ENCODE measurements around the gene PCDH12.

Gene PCDH12

GRCh38 chr5:141966275-141966962 is 8.4 kb upstream of the PCDH12 start:
- no peak for DNase-seq

DNA sequence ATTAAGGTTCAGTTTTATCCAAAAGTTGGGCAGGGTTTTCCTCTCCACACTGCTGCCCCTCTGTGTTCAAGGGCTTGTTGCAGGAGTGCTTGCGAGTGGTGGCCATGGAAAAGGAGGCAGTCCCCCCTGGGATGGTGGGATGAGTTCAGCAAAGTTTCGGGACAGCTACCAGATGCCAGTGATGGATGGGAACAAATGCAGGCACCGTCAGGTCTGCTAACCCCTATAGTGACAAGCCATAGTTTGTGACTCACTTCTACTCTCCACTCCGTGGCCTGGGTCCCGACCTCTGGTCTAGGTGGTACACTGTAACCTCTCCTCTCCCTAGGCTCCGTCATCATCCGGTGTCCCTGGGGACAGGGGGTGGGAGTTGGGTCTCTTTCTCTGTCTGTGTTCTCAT is 7.1 kb upstream of the PCDH12 start:
- no peak for DNase-seq

DNA sequence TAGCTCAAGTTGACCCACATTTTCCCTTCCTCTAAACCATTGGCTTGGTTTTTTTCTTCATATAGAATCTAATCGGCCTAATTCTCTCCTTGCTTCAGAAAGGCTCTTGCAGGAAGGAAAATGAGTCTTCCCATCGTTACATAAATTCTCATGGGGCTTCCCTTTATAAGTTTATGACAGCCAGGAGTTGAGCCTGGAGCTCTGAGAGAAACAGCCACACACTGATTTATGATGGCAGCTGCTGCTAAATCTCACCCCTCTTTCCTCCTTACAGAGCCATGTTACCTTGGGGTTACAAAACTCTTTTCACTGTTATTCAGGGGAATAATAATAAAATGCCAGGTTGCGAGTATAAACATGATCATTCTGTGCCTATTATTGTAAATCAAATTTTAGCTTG is 5.7 kb upstream of the PCDH12 start:
- no peak for DNase-seq

DNA sequence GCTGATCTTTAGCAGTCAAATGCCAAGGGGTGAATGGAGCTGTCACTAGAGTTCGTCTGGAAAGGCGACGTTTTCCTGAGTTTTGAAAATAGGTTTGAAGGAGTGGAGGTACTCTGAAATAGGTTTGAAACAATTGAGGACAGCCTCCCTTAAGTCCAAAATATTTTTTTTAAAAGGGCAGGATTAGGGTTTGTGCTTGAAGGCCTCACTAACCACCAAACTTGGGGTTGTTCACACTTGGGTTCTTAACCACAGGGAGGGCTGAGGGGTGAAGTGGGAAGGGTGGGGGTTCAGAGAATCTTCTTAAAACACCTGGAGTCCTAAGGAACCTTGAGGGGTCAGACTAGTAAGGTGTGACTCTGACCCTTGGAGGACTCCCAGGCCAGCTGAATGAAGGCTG is 3.5 kb upstream of the PCDH12 start:
- no peak for DNase-seq

DNA sequence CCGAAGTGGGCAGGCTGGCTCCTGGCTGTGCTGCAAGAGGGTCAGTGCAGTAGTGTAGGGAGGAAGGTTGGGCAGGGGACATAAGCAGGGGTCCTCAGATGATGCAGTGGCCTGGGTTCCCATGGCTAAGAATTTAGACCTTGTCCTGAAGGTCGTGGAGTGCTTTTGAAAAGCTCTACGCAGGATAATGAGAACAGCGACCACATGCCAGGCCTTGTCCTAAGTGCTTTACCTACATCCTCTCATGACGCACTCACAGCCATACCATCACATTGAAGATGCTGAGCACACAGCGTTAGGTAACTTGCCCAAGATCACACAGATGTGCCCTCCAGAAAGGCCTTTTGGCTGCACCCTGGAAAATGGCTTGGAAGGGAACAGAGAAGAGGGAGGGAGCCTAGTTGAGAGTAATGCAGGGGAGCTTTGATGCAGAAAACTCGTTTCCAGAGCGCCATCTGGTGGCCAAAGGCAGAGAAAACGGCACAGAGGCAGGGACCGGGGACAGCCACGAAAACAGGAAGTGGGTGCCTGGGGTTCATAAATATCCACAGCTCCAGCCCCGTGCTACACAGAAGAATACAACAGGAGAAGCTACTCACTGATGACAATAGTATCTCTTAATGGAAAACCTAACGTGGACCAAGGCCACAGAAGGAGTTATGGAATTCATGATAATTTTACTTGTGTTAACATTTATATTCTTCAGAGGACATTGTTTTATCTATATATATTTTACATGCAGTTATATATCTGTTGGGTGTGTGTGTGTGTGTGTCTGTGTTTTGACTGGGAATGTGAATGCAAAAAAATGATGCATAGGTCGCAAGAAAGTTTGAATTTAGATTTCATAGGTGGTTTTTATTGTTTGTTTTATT is 2.7 kb upstream of the PCDH12 start:
- DNase-seq: peak; percentile 85

GRCh38 chr5:141960018-141960417 is 2.0 kb upstream of the PCDH12 start:
- DNase-seq: peak; percentile 7

GRCh38 chr5:141958546-141959172 is 657 bp upstream of the PCDH12 start:
- no peak for DNase-seq

DNA sequence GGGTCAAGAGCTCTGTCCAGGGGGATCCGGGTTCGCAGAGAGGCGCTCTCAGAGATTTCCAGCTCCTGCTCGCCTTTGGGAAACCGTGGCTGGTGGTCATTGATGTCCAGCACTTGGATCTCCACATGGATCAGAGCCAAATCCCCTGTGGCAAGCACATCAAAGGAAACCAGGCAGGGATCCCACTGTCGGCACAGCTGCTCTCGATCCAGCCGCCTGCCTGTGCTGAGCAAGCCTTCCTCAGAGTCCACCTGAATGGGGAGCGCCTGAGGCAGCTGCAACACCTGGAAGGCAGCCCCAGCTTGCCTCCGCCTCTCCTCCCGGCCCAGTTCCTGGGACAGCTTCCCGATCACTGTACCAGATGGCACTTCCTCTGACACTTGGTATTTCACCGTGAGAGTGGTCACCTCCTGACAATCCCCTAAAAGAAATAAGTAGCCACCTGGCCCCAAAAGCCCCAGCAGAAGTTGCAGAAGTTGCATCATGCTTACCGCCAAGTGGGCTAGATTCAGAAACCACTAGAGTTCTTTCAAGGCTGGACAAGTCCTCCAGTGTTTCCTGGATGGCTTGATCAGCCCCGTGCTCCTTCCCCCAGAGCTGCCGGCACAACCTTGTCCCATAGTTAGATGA is 520 bp downstream of the PCDH12 start:
- DNase-seq: no peak

DNA sequence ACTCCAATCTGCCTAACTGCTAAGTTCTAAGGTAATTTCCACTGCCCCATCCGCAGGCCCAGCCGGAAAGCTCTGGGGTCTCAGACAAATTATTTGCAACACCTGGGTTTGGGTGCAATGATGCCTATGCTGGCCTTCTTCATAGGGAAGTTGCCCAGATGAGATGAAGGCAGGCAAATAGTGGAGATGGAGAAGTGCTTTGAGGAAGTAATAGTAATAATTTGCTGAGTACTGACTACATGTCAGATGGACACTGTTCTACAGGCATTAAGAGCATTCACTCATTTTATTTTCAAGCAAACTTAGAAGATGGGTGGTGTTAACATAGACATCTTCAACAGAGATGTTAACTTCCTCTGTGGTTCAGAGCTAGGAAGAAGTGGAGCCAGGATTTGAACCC is 3.8 kb downstream of the PCDH12 start:
- no peak for DNase-seq

DNA sequence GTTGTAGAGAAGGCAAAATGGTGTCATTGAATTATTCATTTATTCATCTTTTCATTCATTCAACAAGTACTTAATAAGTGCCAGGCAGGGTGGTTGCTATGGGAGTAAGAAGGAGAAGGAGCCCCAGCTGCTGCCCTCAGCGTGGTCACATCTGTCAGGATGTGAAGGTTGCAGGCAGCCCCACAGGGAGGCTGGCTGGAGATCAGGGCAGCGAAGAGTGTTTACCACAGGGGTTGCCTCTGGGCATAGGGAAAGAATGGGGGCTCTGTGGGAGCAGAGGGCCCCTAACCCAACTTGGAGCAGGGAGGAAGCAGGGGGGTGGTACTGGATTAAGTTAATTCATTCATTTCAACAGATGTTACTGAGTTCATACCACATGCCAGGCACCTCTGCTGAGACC is 6.0 kb downstream of the PCDH12 start:
- no peak for DNase-seq

GRCh38 chr5:141951332-141951781 is 6.6 kb downstream of the PCDH12 start:
- DNase-seq: peak; percentile 5

DNA sequence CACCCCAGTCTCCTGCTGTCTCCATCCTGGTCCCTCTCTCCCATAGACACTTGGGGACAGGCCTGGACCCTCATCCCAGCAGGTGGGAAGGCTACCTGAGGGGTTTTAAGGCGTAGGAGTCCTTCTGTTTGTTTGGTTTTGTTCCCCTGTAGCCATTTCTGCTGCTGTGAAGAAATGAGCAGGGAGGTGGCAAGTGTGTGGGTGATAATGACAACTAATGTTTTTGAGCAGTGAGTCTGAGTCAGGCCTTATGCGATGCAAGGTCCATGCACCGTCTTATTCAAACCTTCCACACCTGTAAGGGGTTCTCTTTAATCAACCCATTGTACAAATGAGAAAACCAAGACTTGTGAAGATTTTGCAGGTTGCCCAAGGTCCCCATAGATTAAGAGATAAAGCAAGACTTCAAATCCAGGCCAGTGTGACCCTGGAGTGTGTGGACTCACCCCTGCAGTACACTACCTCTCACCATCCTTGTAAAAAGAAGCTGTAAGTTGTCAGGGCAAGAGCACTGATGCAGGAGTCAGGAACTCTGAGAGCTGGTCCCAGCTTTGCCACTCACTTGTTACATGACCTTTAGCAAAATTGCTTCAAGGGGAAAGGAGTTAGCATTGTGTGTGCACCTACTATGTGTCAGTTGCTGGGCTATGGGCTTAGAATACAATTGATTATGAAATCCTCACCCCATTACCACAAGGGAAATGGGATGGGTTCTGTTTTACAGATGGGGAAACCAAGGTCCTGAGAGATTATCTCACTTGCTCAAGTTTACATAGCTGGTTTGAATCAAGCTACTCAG is 7.6 kb downstream of the PCDH12 start:
- DNase-seq: no peak

- DNase-seq: no peak
Measured at GRCh38 chr5:141949511-141949910, 8.5 kb downstream of the PCDH12 start.

DNA sequence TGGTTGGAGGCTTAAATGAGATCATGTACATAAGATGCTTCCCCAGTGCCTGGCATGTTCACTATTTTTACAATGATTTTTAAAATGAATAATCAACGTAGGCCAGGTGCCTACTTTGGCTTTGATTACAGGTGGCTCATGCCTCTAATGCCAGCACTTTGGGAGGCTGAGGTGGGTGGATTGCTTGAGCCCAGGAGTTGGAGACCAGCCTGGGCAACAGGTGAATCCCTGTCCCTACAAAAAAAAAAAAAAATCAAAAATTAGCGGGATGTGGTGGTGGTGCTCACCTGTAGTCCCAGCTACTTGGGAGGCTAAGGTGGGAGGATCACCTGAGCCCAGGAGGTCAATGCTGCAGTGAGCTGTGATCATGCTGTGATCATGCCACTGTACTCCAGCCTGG is 9.2 kb downstream of the PCDH12 start:
- DNase-seq: no peak

DNA sequence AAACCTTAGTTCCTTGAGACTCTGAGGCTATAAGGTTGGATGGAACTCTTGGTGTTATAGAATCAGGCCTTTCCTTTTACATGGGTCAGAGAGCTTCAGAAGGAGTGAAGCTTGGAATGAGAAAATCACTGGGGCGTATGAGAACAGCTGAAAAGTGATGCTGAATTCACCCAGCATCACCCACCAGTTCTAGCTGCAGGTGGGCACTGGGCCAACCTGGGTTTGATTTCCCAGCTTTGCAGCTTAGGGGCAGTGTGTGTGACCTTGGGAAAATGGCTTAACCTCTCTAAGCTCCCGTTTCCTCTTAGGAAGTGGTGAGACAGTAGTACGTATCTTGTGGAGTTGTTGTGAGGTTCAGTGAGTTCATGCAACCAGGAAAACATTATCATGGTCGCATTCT is 10.7 kb downstream of the PCDH12 start:
- DNase-seq: no peak

GRCh38 chr5:141945511-141946051 is 12.4 kb downstream of the PCDH12 start:
- no peak for DNase-seq

DNA sequence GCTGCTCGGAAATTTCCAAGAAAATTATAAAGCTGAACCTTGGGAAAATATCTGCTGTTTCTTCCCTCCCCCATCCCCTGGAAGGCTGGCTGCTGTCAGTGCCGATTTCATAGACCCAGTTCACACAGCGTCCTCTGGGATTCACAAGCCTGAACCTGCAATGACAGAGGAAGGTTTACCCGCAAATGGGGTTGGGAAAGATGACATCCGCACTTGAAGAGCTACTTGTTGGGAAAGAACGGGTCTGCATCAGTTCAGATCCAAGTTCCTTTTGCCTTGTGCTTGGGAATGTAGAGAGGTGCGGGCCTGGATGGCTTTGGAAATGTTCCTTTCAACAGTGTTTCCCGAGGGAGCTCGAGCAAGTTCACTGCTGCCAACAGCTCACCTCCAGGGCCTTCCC is 13.9 kb downstream of the PCDH12 start:
- DNase-seq: no peak

DNA sequence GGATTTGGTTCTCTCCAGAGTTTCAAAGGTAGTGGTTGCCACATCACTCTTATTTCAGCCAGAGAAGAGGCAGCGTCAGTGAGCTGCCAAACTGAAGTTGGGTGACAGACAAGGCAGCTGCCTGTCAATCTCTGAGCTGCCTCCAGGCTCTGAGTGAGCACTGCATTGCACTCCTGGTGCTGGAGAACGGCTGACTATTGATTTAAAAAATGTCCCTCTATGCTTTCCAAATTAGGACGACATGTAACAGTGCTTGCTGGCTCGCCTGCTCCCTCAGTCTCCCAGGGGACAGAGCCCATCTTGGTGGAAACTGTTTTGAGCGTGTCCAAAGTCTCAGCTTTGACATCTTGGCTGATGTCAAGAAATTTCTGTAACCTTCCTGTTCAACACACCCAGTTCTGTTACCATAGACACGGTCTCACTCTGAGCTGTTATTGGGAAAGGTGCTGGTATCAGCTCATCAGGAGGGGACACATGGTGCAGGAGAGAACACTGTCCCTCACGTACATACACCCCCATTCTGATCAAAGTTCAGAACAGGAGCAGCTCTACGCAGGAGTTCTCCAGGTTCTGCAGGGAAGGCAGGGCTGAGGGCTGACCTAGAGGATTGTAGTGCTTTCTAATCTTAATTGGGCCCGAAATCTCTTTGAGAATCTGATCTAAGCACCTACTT is 15.7 kb downstream of the PCDH12 start:
- DNase-seq: no peak

DNA sequence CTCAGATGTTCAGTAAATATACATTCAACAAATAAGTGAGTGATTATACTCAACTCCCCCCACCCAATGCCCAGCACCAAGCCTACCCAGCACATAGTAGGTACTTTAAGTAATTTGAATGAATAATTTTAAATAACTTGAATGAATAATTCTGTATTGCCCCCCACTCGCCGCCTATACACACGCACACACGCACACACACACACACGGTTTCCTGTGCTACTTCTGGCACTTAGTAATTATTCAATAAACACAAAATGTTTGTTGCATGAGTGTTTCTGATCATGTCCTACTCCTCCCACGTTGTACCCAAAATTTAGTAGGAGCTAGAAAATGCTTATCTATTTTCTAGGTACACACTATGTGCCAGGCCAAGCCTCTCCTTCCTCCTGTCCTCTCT is 16.2 kb downstream of the PCDH12 start:
- no peak for DNase-seq

DNA sequence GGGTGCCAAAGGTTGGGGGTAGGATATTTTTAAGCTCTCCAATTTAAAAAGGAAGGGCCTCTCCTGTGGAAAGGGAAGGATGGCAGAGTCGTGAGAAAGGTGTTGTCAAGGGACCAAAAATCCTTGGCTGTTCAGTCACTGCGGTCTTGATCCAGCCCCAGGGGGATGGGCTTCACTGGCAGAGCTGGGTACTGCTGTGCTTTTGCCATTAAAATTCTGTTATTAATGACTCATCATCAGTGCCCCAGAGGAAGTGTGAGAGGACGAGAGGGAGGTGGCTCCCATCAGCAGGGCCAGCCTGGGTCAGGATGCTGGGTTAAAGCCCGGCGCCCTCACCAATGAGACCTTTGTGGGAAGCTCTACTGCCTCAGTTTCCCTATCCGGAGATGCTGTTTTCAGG is 16.7 kb downstream of the PCDH12 start:
- no peak for DNase-seq

GRCh38 chr5:141940695-141941271 is 17.2 kb downstream of the PCDH12 start:
- no peak for DNase-seq
